Testis (tissue), 3 donors: Measurements from ENCODE around the gene MYO1B. TPM values are rescaled to one million over a fixed set of nuclear protein-coding genes. Genes with fewer than 3 reads are reported as not detected.
A peak's percentile ranks its signal among the peaks of the same experiment; 100 is the strongest.

Experiments
- DNase-seq: peaks from one replicate; pipeline ENCODE4 v3.0.0-alpha.2; 2019
- H3K27ac ChIP-seq, 2 donors: fragments of 200-600 bp; sonication (generic); one replicate each; pipeline ENCODE4 v1.5.1; 2019
- H3K27me3 ChIP-seq: fragments of 200-600 bp; sonication (generic); one replicate; pipeline ENCODE4 v1.5.1; 2019
- H3K36me3 ChIP-seq: fragments of 200-600 bp; sonication (generic); one replicate; pipeline ENCODE4 v1.5.1; 2017; ENCODE audit warnings: low read depth; ENCODE audit errors: missing control alignments
- H3K4me1 ChIP-seq: fragments of 200-600 bp; sonication (generic); one replicate; pipeline ENCODE4 v1.5.1; 2019
- H3K4me3 ChIP-seq, 2 donors: fragments of 200-600 bp; sonication (generic); one replicate each; pipeline ENCODE4 v1.5.1; 2017 to 2019
- H3K9me3 ChIP-seq: fragments of 200-600 bp; sonication (generic); one replicate; pipeline ENCODE4 v1.5.1; 2017
- CTCF ChIP-seq, 3 experiments: fragments of 450-650 bp in 2 of 3; fragments of 200-600 bp in 1 of 3; sonication (generic) in 1 of 3; IDR thresholded peaks; one replicate each; pipeline ENCODE4 v1.5.1; 2016 to 2019; ENCODE audit warnings: antibody characterized with exemption in 3 of 3, mild to moderate bottlenecking in 2 of 3, moderate library complexity in 1 of 3
- POLR2A ChIP-seq: fragments of 450-650 bp; IDR thresholded peaks from one replicate; pipeline ENCODE4 v1.6.1; 2017; ENCODE audit warnings: antibody characterized with exemption, mild to moderate bottlenecking, moderate library complexity
- WGBS, 2 donors: methylation state at CpG; one replicate each; pipeline ENCODE4 v1.1.5; 2018; 5-methylcytosine and 5-hydroxymethylcytosine counted together
- intact Hi-C: fragments of 100-400 bp; cut with DNase I; formaldehyde crosslinking; loops from one replicate; pipeline ENCODE4 v1.15.1; 2023; ENCODE audit warnings: low total_unique reads
- polyA plus RNA-seq: library from polyadenylated mRNA; stranded (reverse); fragments of 350-450 nt; fragmentation: Illumina TruSeq; extraction: RNeasy Lipid Tissue Mini Kit (QIAGEN cat#74804); gene quantifications from one replicate; pipeline ENCODE4 v1.2.3, GENCODE V29; 2014; ENCODE audit warnings: low read depth, low replicate concordance; ENCODE audit not compliant: insufficient read depth
- total RNA-seq, 2 donors: library from RNA; depleted of rRNA; stranded (reverse); fragments of >200 nt; gene quantifications; one replicate each; pipeline ENCODE4 v1.2.3, GENCODE V29; 2016

The MYO1B gene
- total and polyA plus RNA-seq, 3 donors from 2014 or later = 14.5 to 30.8 (median 26.8) TPM

GRCh38 chr2:191234376-191234775 lies 10.8 kb upstream of the MYO1B start:
- Histone ChIP-seq H3K4me3 (no peak overlapping the region), H3K27me3 (no peaks in the 10 kb centered on the region), H3K4me1 (peaks cover 6% of the 10 kb centered on the region), H3K27ac (no peak overlapping the region), H3K9me3 (no peaks in the 10 kb centered on the region), H3K36me3 (no peaks in the 10 kb centered on the region)
- no peak for DNase-seq
- intact Hi-C loops = no loop called here
- WGBS, 2 donors = 83 to 89% methylated on average over 1 of the region's 1 CpG
- no peak for TF ChIP-seq CTCF (IDR thresholded peaks at IDR 0.05)
- no peak for TF ChIP-seq POLR2A

GRCh38 chr2:191240871-191241270 lies 4.3 kb upstream of the MYO1B start:
- H3K9me3 ChIP-seq = no peaks in the 10 kb centered on the region
- H3K36me3 ChIP-seq = no peaks in the 10 kb centered on the region
- H3K4me1 ChIP-seq = peaks cover 1% of the 10 kb centered on the region
- no peak for TF ChIP-seq CTCF (IDR thresholded peaks at IDR 0.05)
- no peak for TF ChIP-seq POLR2A
- WGBS, 2 donors = 87 to 91% methylated on average over 5 of the region's 5 CpGs
- intact Hi-C loops = loop anchor here (5.0 kb wide), 1 partner anchor 261 kb away; no protein-coding TSS in a partner anchor
- no peak overlapping the region for H3K27ac ChIP-seq
- no peak overlapping the region for H3K4me3 ChIP-seq
- no peak for DNase-seq
- H3K27me3 ChIP-seq = no peaks in the 10 kb centered on the region

- intact Hi-C loops = loop anchor here (5.0 kb wide), 1 partner anchor 261 kb away; no protein-coding TSS in a partner anchor
- DNase-seq = no peak
- no peak overlapping the region for H3K4me3 ChIP-seq
- 71 to 73% methylated on average over 4 of the region's 4 CpGs for WGBS, 2 donors
- H3K9me3 ChIP-seq = no peaks in the 10 kb centered on the region
- TF ChIP-seq POLR2A (no peak), CTCF (IDR thresholded peaks at IDR 0.05) (no peak)
- no peaks in the 10 kb centered on the region for H3K27me3 ChIP-seq
- H3K36me3 ChIP-seq = no peaks in the 10 kb centered on the region
- H3K4me1 ChIP-seq = peaks cover 5% of the 10 kb centered on the region
- H3K27ac ChIP-seq = no peak overlapping the region
Observed at GRCh38 chr2:191241418-191241817, 3.8 kb upstream of the MYO1B start.

GRCh38 chr2:191243154-191243553 lies 2.0 kb upstream of the MYO1B start:
- intact Hi-C loops = loop anchor here (5.0 kb wide), 1 partner anchor 259 kb away; no protein-coding TSS in a partner anchor
- no peak for TF ChIP-seq POLR2A
- TF ChIP-seq CTCF (IDR thresholded peaks at IDR 0.05) = no peak

GRCh38 chr2:191244350-191244749 lies 854 bp upstream of the MYO1B start:
- Histone ChIP-seq H3K4me3 (no peak overlapping the region), H3K4me1 (peaks cover 5% of the 10 kb centered on the region), H3K9me3 (no peaks in the 10 kb centered on the region), H3K27me3 (no peaks in the 10 kb centered on the region), H3K36me3 (no peaks in the 10 kb centered on the region), H3K27ac (peak overlapping the region in 1 of 2 donors; percentile 83)
- 56 to 78% methylated on average over 2 of the region's 2 CpGs for WGBS, 2 donors
- intact Hi-C loops = loop anchor here (5.0 kb wide), 1 partner anchor 258 kb away; no protein-coding TSS in a partner anchor
- no peak for DNase-seq
- TF ChIP-seq CTCF (IDR thresholded peaks at IDR 0.05) (no peak), POLR2A (no peak)

More at GRCh38 chr2:191243154-191243553, 2.0 kb upstream of the MYO1B start:
- Histone ChIP-seq H3K27me3 (no peaks in the 10 kb centered on the region), H3K27ac (no peak overlapping the region), H3K36me3 (no peaks in the 10 kb centered on the region), H3K4me1 (peaks cover 5% of the 10 kb centered on the region), H3K9me3 (no peaks in the 10 kb centered on the region), H3K4me3 (no peak overlapping the region)
- 89 to 94% methylated on average over 1 of the region's 1 CpG for WGBS, 2 donors
- DNase-seq = no peak
